PC-9 (cell line): ENCODE results near the gene GRIN3A.

Experiments used
- CTCF ChIP-seq: fragments of 200-600 bp; sonication (generic); conservative IDR thresholded peaks from 2 replicates; pipeline ENCODE4 v1.6.1; 2017; ENCODE audit warnings: mixed run types, antibody characterized with exemption, mild to moderate bottlenecking, moderate library complexity
- EZH2 ChIP-seq: fragments of 200-600 bp; sonication (generic); IDR thresholded peaks from 2 replicates; pipeline ENCODE4 v1.8.0; 2017; ENCODE audit warnings: antibody characterized with exemption, low read depth

GRCh38 chr9:101702257-101702656, 36.2 kb downstream of the GRIN3A start:
- TF ChIP-seq CTCF, result no peak
- no peak for TF ChIP-seq EZH2
